ENCODE results near the gene TUBB4A.

GRCh38 chr19:6467384-6467783 lies 34.7 kb downstream of the TUBB4A start:
- TF ChIP-seq CTCF (IDR thresholded peaks at IDR 0.05), result no peak
- no peak for TF ChIP-seq POLR2A (IDR thresholded peaks at IDR 0.05)
- no peak for TF ChIP-seq POLR2AphosphoS5 (IDR thresholded peaks at IDR 0.05)
